NCI-H2081 treated with DMSO at 0.1 percent for 48 hours (cell line): ENCODE data around the gene PLOD3.
"Not testable (repeated sequence)": the region's sequence is repeated elsewhere in the genome, so short reads cannot be mapped to it uniquely, and the experiment has no call there.

Experiments
- DNase-seq: peaks from one replicate; lab custom pipeline; 2025; lab: John Stamatoyannopoulos, UW

The PLOD3 gene

DNA sequence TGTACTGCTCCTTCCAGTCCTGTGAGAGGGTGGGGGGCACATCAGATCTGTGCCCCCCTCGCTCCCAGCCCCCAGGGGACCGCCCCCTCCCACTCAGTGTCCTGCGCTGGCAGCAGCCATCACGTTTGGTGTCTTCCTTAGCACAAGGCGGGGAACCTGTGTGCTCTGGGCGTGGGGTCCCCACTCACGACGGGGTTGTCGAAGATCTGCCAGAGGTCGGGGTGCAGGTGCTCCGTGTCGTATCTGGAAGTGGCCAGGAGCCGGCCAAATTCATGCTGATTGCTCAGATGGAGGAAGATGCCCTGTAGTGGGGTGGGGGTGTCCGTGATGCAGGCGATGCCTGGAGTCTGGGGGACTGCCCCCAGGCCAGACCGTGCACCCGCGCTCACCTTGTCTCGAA, 7.2 kb downstream of the PLOD3 start:
- DNase-seq = no peak

DNA sequence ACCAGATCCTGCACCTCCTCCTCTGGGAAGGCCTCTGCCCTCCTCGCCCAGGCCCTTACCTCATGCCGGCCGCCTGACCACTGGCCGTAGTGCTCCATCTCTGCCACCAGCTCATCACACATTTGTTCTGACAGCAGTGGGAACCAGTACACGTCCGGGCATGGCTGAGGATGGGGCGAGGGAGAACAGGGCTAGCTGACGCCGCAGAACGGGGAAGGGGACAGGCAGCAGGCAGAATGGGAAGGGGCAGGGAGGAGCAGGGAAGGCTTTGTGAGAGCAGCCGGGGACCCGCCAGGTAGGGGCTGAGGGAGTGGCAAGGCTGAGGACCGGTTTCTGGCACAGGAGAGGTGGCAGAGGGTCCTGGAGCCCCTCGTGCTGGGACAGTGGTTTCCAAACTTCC, 8.6 kb downstream of the PLOD3 start:
- no peak for DNase-seq

DNA sequence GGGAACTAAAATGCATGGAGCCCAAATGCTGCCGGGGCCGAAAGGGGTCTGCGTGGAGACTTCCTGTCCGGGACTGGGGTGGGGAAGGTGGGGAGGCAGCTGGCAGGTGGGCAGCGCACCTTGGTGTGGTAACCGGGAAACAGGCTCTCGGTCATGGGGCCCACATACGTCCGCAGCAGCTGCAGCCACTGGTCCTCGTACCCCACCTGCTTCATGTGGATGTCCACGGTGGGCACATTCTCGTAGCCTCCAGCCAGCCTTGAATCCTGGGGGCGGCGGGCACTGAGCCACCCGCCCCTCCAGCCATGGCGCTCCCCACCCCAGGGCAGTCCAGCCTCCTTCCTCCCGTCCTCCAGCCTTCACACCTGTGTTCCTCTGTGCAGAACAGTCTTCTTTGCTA, 9.9 kb downstream of the PLOD3 start:
- no peak for DNase-seq

GRCh38 chr7:101206665-101207042, 10.7 kb downstream of the PLOD3 start:
- DNase-seq = no peak

DNA sequence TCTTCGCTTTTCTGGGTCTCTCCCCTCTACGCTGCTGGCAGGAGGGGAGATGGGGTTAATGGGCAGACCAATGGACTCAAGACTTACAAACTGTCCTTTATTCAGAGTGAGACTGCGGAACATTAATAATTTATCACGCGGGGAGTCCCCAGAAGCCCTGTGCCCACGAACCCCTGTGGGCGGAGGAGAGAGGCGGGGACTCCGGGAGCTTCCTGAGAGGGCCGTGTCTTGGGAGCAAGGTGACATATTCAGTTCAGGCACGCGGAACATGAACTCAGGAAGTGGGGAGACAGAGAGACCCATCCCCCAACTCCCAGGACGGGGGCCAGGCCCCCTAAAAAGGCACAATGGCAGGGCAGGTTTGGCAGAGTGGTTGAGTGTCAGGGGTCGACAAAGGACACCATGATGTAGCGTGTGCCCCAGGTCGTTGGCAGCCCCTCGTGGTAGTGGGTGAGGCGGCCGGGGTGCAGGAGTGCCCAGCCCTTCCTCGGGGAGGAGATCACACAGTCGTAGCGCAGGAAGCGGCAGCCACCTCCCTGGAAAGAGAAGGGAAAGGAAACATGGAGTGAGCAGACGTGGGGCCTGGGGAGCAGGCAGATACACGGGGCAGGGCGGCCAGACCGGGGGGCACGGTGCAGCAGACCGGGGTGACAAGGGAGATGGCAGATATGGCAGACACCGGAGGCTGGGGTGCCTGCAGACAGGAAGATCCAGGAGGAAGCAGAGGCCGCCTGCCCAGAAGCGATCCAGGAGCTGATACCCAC, 11.3 kb downstream of the PLOD3 start:
- DNase-seq = no peak

- DNase-seq = not testable (repeated sequence)
These were observed 13.3 kb downstream of the PLOD3 start for GRCh38 chr7:101203740-101204738.

DNA sequence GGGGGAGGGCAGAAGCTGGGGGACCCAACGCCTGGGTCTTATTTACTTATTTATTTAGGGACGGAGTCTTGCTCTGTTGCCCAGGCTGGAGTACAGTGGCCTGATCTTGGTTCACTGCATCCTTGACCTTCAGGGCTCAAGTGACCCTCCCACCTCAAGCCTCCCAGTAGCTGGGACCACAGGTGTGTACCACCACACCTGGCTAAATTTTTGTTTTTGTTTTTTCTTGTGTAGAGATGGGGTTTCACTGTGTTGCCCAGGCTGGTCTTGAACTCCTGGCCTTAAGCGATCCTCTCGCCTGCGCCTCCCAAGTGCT, 14.8 kb downstream of the PLOD3 start:
- DNase-seq = no peak

DNA sequence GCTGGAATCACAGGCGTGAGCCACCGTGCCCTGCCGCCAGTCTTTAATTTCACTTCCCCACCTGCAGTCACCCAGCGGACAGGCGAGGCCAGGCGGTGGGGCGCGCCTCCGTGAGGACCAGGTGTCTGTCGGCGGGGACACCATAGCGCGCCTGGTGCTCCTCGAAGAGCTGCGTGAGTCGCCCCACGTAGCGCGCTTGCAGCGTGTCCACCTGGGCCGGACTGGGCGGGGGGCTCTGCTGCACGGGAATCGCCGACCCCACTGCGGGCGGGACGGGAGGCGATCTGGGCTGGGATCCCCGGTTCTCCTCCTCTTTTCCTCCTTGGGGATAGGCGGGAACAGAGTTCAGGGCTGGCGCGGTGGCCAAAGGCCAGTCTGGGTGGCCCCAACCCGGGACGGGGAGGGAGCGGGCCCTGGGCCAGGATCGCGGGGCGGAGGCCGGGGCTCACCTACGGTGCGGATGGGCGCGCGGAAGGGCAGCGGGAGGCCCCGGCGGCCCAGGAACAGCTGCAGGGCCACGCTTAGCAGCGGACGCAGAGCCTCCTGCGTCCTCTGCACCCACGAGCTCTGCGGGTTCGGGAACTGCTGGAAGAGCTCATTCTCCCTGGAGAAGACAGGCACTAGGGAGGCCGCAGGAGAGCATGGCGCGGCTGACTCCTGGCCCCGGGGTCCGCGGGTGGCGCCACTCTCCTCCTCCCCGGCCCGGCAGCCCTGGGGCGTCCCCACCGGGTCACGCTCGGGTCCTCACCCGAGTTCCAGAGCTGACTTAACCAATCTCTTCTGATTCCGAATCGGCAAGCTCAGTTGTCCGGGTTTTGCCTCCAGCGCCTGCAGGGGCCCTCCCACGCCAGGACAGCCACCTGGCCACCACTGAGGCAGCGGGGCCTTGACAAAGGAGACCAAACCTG, 15.4 kb downstream of the PLOD3 start:
- no peak for DNase-seq

DNA sequence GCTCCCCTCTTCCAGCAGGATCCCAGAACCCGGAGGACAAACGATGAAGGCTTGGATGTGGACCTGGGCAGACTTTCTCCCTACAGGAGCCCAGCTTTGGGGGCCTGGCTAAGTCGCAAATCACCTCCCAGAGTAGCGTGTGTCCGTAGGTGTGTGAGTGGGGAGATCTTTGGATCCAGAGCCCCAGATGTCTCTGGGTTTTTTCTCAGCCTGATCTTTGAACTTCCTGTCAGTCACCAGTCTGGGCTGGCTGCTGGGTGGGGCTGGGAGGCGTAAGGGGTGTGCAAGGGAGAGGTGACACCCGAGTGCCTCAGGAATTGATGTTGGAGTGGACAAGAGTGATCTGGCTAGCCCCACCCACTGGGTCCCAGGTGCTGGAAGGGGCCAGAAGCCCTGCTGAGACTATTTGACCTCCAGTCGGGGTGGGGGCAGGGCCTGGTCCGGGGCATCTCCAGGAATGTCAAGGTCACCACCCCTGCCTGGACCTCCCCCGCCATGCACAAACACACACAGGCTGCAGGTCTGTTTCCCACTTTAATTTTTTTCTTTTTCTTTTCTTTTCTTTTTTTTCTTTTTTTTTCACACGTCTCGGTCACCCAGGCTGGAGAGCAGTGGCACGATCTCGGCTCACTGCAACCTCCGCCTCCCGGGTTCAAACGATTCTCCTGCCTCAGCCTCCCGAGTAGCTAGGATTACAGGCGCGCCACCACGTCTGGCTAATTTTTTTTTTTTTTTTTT, 16.4 kb downstream of the PLOD3 start, which contains the start of gene MOGAT3:
Gene MOGAT3 (minus strand): TSS at position 175 of the 738 bp plus-strand sequence. CDS start 182 bp downstream, outside the sequence.
- no peak for DNase-seq

- DNase-seq = no peak
These were observed 16.9 kb downstream of the PLOD3 start for GRCh38 chr7:101200504-101200861.

- DNase-seq = not testable (repeated sequence)
These were observed 17.9 kb downstream of the PLOD3 start for GRCh38 chr7:101199522-101199921.

DNA sequence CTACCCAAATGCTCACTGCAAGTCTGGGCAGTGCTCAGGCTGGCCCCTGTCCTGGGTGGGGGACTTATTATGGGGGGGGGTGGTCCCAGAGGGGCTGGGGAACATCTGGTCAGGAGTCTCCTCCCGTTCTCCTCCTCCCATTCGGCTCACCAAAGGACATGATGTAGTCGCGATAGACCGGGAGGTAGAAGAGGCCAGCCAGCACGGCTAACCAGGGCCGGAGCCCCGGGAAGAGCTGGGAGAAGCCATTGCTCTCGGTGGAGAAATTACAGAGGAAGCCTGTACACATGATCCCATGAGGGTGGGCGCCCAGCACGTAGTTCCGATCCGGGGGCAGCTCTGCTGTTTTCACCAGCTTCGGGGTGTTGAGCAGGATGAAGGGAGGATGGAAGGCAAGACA, 18.9 kb downstream of the PLOD3 start:
- DNase-seq = no peak

DNA sequence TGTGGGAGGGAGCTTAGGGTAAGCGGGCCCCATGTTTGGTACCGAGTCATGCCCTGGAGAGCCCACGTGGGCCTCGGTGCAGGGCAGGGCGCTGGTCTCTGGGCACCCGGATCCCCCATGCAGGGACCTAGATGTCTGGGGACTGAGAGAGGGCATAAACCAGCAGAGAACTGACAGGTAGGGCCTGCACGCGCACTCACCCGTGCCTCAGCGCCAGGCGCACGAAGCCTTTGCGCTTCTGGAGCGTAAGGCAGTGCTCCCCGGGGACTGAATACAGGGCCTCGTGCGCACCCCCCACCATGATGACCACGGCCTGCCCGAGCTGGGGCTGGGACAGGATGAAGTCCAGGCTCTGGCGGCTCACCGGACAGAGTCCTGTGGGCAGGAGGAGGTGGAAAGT, 19.4 kb downstream of the PLOD3 start:
- no peak for DNase-seq

GRCh38 chr7:101195884-101196283, 21.5 kb downstream of the PLOD3 start:
- no peak for DNase-seq

DNA sequence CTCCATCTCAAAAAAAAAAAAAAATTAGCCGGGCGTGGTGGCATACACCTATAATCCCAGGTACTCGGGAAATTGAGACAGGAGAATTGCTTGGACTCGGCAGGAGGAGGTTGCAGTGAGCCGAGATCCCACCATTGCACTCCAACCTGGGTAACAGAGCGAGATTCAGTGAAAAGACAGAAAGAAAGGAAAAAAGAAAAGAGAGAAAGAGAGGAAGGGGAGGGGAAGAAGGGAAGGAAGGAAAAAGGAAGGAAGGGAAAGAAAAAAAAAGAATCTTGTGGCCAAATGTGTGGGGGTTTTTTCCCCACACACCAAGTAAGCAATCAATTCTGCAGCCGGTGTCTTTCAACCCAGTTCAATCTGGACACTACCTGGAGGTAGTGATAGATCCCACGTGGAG, 28.3 kb downstream of the PLOD3 start:
- DNase-seq = no peak

- no peak for DNase-seq
These were observed 30.4 kb downstream of the PLOD3 start for GRCh38 chr7:101186844-101187428.

- DNase-seq = no peak
These were observed 31.2 kb downstream of the PLOD3 start for GRCh38 chr7:101186194-101186593.

DNA sequence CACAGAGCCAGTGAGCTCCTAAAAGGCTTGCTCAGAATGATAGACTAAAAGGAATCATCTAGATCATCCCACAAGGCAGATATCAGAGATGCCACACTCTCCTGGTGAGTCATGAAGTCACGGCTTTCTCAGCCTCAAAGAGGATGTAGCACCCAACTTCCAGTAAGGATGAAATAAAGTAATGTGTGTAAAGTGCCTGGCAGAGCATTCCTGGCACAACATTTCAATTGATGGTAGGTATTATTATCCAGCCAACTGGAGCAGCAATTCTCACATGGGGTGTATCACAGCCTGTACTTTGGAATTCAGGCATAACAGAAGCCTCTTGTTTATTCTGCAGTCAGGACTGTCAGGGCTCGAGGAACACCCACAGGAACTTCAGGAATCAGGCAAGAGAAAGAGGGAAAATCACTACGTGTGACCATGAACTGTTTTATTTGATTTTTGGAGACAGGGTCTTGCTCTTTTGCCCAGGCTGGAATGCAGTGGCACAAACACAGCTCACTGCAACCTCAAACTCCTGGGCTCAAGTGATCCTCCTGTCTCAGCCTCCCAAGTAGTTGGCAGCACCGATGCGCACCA, 32.0 kb downstream of the PLOD3 start:
- DNase-seq = no peak

- DNase-seq = no peak
These were observed 37.1 kb downstream of the PLOD3 start, which contains the start of gene NAT16 for GRCh38 chr7:101180130-101180755. Gene NAT16 (minus strand): TSS chr7:101180293. CDS start chr7:101174807, 5,486 bp downstream.

DNA sequence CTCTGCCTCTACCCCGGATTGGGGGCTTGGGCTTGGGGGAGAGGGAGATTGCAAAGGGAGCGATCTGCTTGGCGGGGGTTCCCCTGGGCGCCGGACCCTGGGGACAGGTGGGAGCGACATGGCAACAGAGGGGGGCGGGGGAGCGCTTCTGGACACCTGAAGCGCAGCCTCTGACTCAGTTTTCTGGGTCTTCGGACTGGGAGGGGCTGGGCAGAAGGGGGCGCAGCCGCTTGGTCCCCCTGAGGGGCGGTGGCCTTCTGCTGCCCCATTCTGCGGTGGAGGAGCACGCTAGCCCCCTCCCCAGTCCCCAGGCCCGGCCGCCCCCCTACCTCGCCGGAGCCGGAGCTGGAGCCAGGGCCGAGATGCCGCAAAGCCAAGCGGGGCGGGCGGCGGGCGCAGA, 37.7 kb downstream of the PLOD3 start:
- no peak for DNase-seq
